CD14-positive monocyte (primary cell): ENCODE data around the gene TSPEAR. TPM values are rescaled to one million over a fixed set of nuclear protein-coding genes. Genes with fewer than 3 reads are reported as not detected.

ENCODE experiments used
- DNase-seq, 3 donors: peaks; one replicate each; pipeline ENCODE4 v3.0.0-alpha.2; 2011 to 2022
- H2AFZ ChIP-seq: 2 replicates; pipeline ENCODE4 v1.6.0; 2012; ENCODE audit warnings: mild to moderate bottlenecking, low read depth, low read length, inconsistent platforms; ENCODE audit not compliant: insufficient read depth, poor library complexity, severe bottlenecking
- H3K27ac ChIP-seq, 2 donors: 1 replicate in 1 of 2; 2 replicates in 1 of 2; pipeline ENCODE4 v1.5.1; 2012 to 2013; ENCODE audit warnings: low read length in 2 of 2, control low read depth in 1 of 2, inconsistent platforms in 1 of 2, low read depth in 1 of 2, mild to moderate bottlenecking in 1 of 2
- H3K27me3 ChIP-seq, 2 donors: one replicate each; pipeline versions ENCODE4 v1.6.0 to v1.6.1; 2011 to 2013; ENCODE audit warnings: low read length in 2 of 2; ENCODE audit not compliant: control insufficient read depth in 2 of 2, insufficient read depth in 2 of 2
- H3K36me3 ChIP-seq, 2 donors: replicated peaks in 1 of 2; 1 replicate in 1 of 2; 2 replicates in 1 of 2; pipeline versions ENCODE4 v1.5.1 to v1.6.1; 2012 to 2013; ENCODE audit warnings: low read length in 2 of 2, control low read depth in 1 of 2, inconsistent platforms in 1 of 2, mild to moderate bottlenecking in 1 of 2; ENCODE audit not compliant: insufficient read depth in 2 of 2, control insufficient read depth in 1 of 2
- H3K4me1 ChIP-seq, 2 donors: 1 replicate in 1 of 2; 2 replicates in 1 of 2; pipeline versions ENCODE4 v1.5.1 to v1.6.1; 2012 to 2013; ENCODE audit warnings: low read length in 2 of 2, control low read depth in 1 of 2, inconsistent platforms in 1 of 2, mild to moderate bottlenecking in 1 of 2, moderate library complexity in 1 of 2; ENCODE audit not compliant: insufficient read depth in 2 of 2, control insufficient read depth in 1 of 2
- H3K4me2 ChIP-seq: replicated peaks from 2 replicates; pipeline ENCODE3; 2012; ENCODE audit warnings: low read length, moderate library complexity, mild to moderate bottlenecking; ENCODE audit not compliant: poor library complexity, severe bottlenecking; ENCODE audit errors: extremely low read depth
- H3K4me3 ChIP-seq, 3 experiments: fragments of 200-600 bp in 1 of 3; sonication (generic) in 1 of 3; replicated peaks in 1 of 3; 1 replicate in 2 of 3; 2 replicates in 1 of 3; pipeline ENCODE4 v1.5.1; 2011 to 2013; ENCODE audit warnings: low read length in 3 of 3, mild to moderate bottlenecking in 3 of 3, control low read depth in 2 of 3, low read depth in 2 of 3, inconsistent platforms in 1 of 3, moderate library complexity in 1 of 3
- H3K79me2 ChIP-seq: 2 replicates; pipeline ENCODE4 v1.6.0; 2012; ENCODE audit warnings: mild to moderate bottlenecking, control low read depth, inconsistent platforms, low read length, moderate library complexity; ENCODE audit not compliant: insufficient read depth
- H3K9ac ChIP-seq: 2 replicates; pipeline ENCODE4 v1.6.0; 2017; ENCODE audit warnings: low read length, mild to moderate bottlenecking; ENCODE audit not compliant: insufficient read depth, poor library complexity, severe bottlenecking
- H3K9me3 ChIP-seq, 2 donors: replicated peaks in 1 of 2; 1 replicate in 1 of 2; 2 replicates in 1 of 2; pipeline versions ENCODE4 v1.5.1 to v1.6.1; 2012 to 2013; ENCODE audit warnings: low read length in 2 of 2, control low read depth in 1 of 2; ENCODE audit not compliant: control insufficient read depth in 1 of 2, insufficient read depth in 1 of 2
- H4K20me1 ChIP-seq: 2 replicates; pipeline ENCODE4 v1.6.0; 2012; ENCODE audit warnings: mild to moderate bottlenecking, low read length, control low read depth, moderate library complexity; ENCODE audit not compliant: insufficient read depth
- H3K27ac Mint-ChIP-seq, 7 donors: one replicate each; pipeline ENCODE4 v1.8.0; 2020; ENCODE audit warnings: mild to moderate bottlenecking in 7 of 7, mixed read lengths in 7 of 7, moderate library complexity in 6 of 7, inconsistent platforms in 2 of 7
- H3K27me3 Mint-ChIP-seq, 3 donors: one replicate each; pipeline ENCODE4 v1.8.0; 2021 to 2022; ENCODE audit warnings: low read depth in 3 of 3, mild to moderate bottlenecking in 3 of 3, mixed read lengths in 3 of 3, moderate library complexity in 3 of 3, inconsistent platforms in 1 of 3
- H3K36me3 Mint-ChIP-seq, 2 donors: one replicate each; pipeline ENCODE4 v1.8.0; 2020; ENCODE audit warnings: mixed read lengths in 2 of 2, inconsistent platforms in 1 of 2, mild to moderate bottlenecking in 1 of 2
- H3K4me1 Mint-ChIP-seq: one replicate; pipeline ENCODE4 v1.8.0; 2020; ENCODE audit warnings: mild to moderate bottlenecking, mixed read lengths
- H3K4me3 Mint-ChIP-seq, 2 donors: one replicate each; pipeline ENCODE4 v1.8.0; 2020; ENCODE audit warnings: mild to moderate bottlenecking in 2 of 2, mixed read lengths in 2 of 2, moderate library complexity in 1 of 2
- H3K9me3 Mint-ChIP-seq, 7 donors: one replicate each; pipeline ENCODE4 v1.8.0; 2020 to 2022; ENCODE audit warnings: mixed read lengths in 7 of 7, mild to moderate bottlenecking in 6 of 7, moderate library complexity in 6 of 7, inconsistent platforms in 2 of 7
- WGBS: methylation state at CpG from one replicate; pipeline ENCODE4 v1.1.5; 2013; ENCODE audit warnings: missing lambda C conversion rate; ENCODE audit not compliant: insufficient coverage; 5-methylcytosine and 5-hydroxymethylcytosine counted together
- intact Hi-C, 2 donors: fragments of 100-400 bp; cut with micrococcal nuclease; formaldehyde crosslinking; loops; one replicate each; pipeline versions ENCODE4 v1.15.0 to v1.15.1; 2023
- polyA plus RNA-seq, 3 donors: library from polyadenylated mRNA; depleted of rRNA in 1 of 3; unstranded in 2 of 3; stranded (reverse) in 1 of 3; fragments of 300-500 nt in 2 of 3; fragments of >200 nt in 1 of 3; fragmentation: Illumina TruSeq in 2 of 3; gene quantifications; 1 replicate in 2 of 3; 2 replicates in 1 of 3; pipeline ENCODE4 v1.2.3, GENCODE V29; 2012 to 2021
- TF ChIP-seq, protein P1 (sequence below): fragments of 200-600 bp; IDR thresholded peaks from one replicate; pipeline ENCODE4 v1.8.0; 2022; ENCODE audit warnings: antibody characterized with exemption, mild to moderate bottlenecking

The TSPEAR gene
- polyA plus RNA-seq, 3 donors, result not detected

GRCh38 chr21:44681152-44681551, 30.2 kb downstream of the TSPEAR start:
- Histone ChIP-seq H3K4me1 (no peaks in the 10 kb centered on the region), H2AFZ (no peak overlapping the region), H3K4me3 (no peak overlapping the region), H3K27ac (no peak overlapping the region), H3K79me2 (no peaks in the 10 kb centered on the region), H3K9ac (no peak overlapping the region), H4K20me1 (no peaks in the 10 kb centered on the region), H3K4me2 (no peak overlapping the region), H3K27me3 (no peaks in the 10 kb centered on the region), H3K9me3 (no peaks in the 10 kb centered on the region), H3K36me3 (no peaks in the 10 kb centered on the region)
- no peaks in the 10 kb centered on the region for H3K36me3 Mint-ChIP-seq
- H3K27me3 Mint-ChIP-seq, result peaks cover 5 to 18% (median 10%) of the 10 kb centered on the region in 3 donors
- peaks cover 0 to 7% (median 0%) of the 10 kb centered on the region in 7 donors for H3K9me3 Mint-ChIP-seq
- H3K4me1 Mint-ChIP-seq, result no peaks in the 10 kb centered on the region
- no peak overlapping the region for H3K27ac Mint-ChIP-seq
- TF ChIP-seq, protein P1, sequence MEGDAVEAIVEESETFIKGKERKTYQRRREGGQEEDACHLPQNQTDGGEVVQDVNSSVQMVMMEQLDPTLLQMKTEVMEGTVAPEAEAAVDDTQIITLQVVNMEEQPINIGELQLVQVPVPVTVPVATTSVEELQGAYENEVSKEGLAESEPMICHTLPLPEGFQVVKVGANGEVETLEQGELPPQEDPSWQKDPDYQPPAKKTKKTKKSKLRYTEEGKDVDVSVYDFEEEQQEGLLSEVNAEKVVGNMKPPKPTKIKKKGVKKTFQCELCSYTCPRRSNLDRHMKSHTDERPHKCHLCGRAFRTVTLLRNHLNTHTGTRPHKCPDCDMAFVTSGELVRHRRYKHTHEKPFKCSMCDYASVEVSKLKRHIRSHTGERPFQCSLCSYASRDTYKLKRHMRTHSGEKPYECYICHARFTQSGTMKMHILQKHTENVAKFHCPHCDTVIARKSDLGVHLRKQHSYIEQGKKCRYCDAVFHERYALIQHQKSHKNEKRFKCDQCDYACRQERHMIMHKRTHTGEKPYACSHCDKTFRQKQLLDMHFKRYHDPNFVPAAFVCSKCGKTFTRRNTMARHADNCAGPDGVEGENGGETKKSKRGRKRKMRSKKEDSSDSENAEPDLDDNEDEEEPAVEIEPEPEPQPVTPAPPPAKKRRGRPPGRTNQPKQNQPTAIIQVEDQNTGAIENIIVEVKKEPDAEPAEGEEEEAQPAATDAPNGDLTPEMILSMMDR, result no peak
- no peak for DNase-seq
- 91% methylated on average over 8 of the region's 11 CpGs for WGBS
- H3K4me3 Mint-ChIP-seq, result no peak overlapping the region
- intact Hi-C loops, result no loop called here

DNA sequence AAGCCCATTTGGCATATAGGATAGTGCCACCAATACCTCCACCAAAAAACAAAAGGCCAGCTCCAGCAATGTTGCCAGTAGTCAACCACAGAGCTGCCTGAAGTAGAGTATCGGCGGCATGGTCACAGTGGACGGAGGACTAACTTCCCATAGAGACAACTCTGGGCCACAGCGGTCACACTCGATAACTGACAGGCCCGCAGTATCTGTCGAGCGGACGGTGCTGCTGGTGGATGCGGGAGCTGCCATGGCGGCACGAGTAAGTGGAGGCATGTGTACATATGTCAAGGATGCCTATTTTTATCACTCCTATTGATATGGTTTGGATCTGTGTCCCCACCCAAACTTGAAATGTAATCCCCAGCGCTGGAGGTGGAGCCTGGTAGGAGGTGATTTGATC, 33.5 kb downstream of the TSPEAR start:
- no peak overlapping the region for H3K4me2 ChIP-seq
- no peaks in the 10 kb centered on the region for H3K4me1 ChIP-seq
- no peaks in the 10 kb centered on the region for H3K36me3 ChIP-seq
- Mint-ChIP-seq H3K27me3 (peaks cover 5 to 17% (median 10%) of the 10 kb centered on the region in 3 donors), H3K4me1 (no peaks in the 10 kb centered on the region), H3K36me3 (no peaks in the 10 kb centered on the region), H3K27ac (no peak overlapping the region), H3K9me3 (peaks cover 6 to 21% (median 10%) of the 10 kb centered on the region in 7 donors), H3K4me3 (no peak overlapping the region)
- peaks cover under 1 to 3% of the 10 kb centered on the region in 2 donors for H3K9me3 ChIP-seq
- no peak overlapping the region for H3K27ac ChIP-seq
- no peak for DNase-seq
- H3K79me2 ChIP-seq, result no peaks in the 10 kb centered on the region
- H2AFZ ChIP-seq, result no peak overlapping the region
- no peaks in the 10 kb centered on the region for H3K27me3 ChIP-seq
- WGBS, result 100% methylated on average over 6 of the region's 13 CpGs
- intact Hi-C loops, result no loop called here
- no peak overlapping the region for H3K4me3 ChIP-seq
- no peaks in the 10 kb centered on the region for H4K20me1 ChIP-seq
- TF ChIP-seq, protein P1, result no peak
- H3K9ac ChIP-seq, result no peak overlapping the region
